ENCODE measurements around the gene WT1. TPM values are rescaled to one million over a fixed set of nuclear protein-coding genes. Genes with fewer than 3 reads are reported as not detected.

Gene WT1
- total and polyA plus RNA-seq, 2 donors (not counting 3 experiments of a cell fraction or from before 2014, with no cell fraction given) = not detected

- intact Hi-C loops (cut with micrococcal nuclease) = no loop called here
- Histone ChIP-seq H3K79me2 (ENCODE audit: control insufficient read depth, insufficient read depth, low read length) (no peaks in the 10 kb centered on the region), H3K9me1 (replicated peaks; ENCODE audit: control insufficient read depth, extremely low read depth, insufficient read depth, low read length) (no peaks in the 10 kb centered on the region), H3K9me3 (replicated peaks; ENCODE audit: control insufficient read depth, insufficient read depth, low read length) (no peaks in the 10 kb centered on the region), H3K36me3 (ENCODE audit: control insufficient read depth in 2 of 2, extremely low read depth in 1 of 2, insufficient read depth in 2 of 2, low read length in 2 of 2) (no peaks in the 10 kb centered on the region), H3K27me3 (ENCODE audit: control insufficient read depth in 2 of 2, insufficient read depth in 2 of 2, low read length in 2 of 2) (peaks cover 0 to 2% of the 10 kb centered on the region in 2 experiments), H3K4me2 (ENCODE audit: insufficient read depth, low read length) (no peak overlapping the region), H3K9ac (replicated peaks; ENCODE audit: extremely low read depth, insufficient read depth, low read length) (no peak overlapping the region), H3K27ac (ENCODE audit: insufficient read depth, low read depth, low read length) (no peak overlapping the region), H2AFZ (ENCODE audit: low read depth, low read length) (no peak overlapping the region), H4K20me1 (replicated peaks; ENCODE audit: control insufficient read depth, extremely low read depth, insufficient read depth, low read length) (no peaks in the 10 kb centered on the region), H3K4me1 (ENCODE audit: control insufficient read depth, extremely low read depth, insufficient read depth, low read length) (no peaks in the 10 kb centered on the region), H3K4me3 (replicated peaks in 1 of 3; ENCODE audit: insufficient read depth in 1 of 3, low read depth in 1 of 3, low read length in 3 of 3) (no peak overlapping the region)
- TF ChIP-seq MAX (IDR thresholded peaks at IDR 0.05; ENCODE audit: insufficient read depth, insufficient read length) (no peak), POLR2AphosphoS5 (IDR thresholded peaks at IDR 0.05; ENCODE audit: insufficient read depth, low read depth, low read length) (no peak), EZH2 (IDR thresholded peaks at IDR 0.05; ENCODE audit: borderline replicate concordance, low read depth, low read length, severe bottlenecking) (no peak), GATA2 (IDR thresholded peaks at IDR 0.05; ENCODE audit: insufficient read depth, insufficient read length, low read depth, low read length) (no peak), JUN (IDR thresholded peaks at IDR 0.05; ENCODE audit: borderline replicate concordance, insufficient read depth, insufficient read length, low read depth) (no peak), POLR2A (IDR thresholded peaks at IDR 0.05; ENCODE audit: low read depth, low read length) (no peak), FOS (IDR thresholded peaks at IDR 0.05; ENCODE audit: borderline replicate concordance, insufficient read depth, low read length) (no peak), CTCF (IDR thresholded peaks at IDR 0.05; ENCODE audit: extremely low read depth in 1 of 2, insufficient read depth in 1 of 2, low read depth in 1 of 2, low read length in 2 of 2) (no peak)
- POLR2A ChIA-PET = no interaction called here
- CTCF ChIA-PET = no interaction called here
- dilution Hi-C loops (cut with MboI; ENCODE audit: extremely low pct_ligation_motif_present, low sequenced_read_pairs) = no loop called here
- FAIRE-seq = no peak
- no TSS peak for BruUV-seq (replicated peaks)
- no peak for DNase-seq (ENCODE audit: low read depth, low spot score)
These were observed 19.7 kb upstream of the WT1 start for GRCh38 chr11:32454993-32455392.

Measured in endothelial cell of umbilical vein (primary cell).